Measurements from ENCODE around the gene SUGCT.

- TF ChIP-seq CTCF (IDR thresholded peaks at IDR 0.05; ENCODE audit: low read length) (no peak), EZH2 (optimal IDR thresholded peaks at IDR 0.05; ENCODE audit: low read depth, low read length) (no peak), EZH2phosphoT487 (IDR thresholded peaks at IDR 0.05; ENCODE audit: low read length) (no peak)
These were observed 438.1 kb downstream of the SUGCT start for GRCh38 chr7:40572810-40573465.
